Ascending aorta (tissue), 2 donors: ENCODE measurements around the gene SSH2. TPM values are rescaled to one million over a fixed set of nuclear protein-coding genes. Genes with fewer than 3 reads are reported as not detected.
"Not testable (repeated sequence)": the region's sequence is repeated elsewhere in the genome, so short reads cannot be mapped to it uniquely, and the experiment has no call there.

Experiments used
- DNase-seq, 2 donors: peaks; one replicate each; pipeline ENCODE4 v3.0.0-alpha.2; 2019; ENCODE audit warnings: low spot score in 2 of 2
- H3K27ac ChIP-seq, 2 donors: fragments of 200-600 bp; sonication (generic); one replicate each; pipeline ENCODE4 v1.5.1; 2016 to 2017; ENCODE audit warnings: mild to moderate bottlenecking in 1 of 2
- H3K27me3 ChIP-seq: fragments of 200-600 bp; sonication (generic); one replicate; pipeline ENCODE4 v1.5.1; 2017
- H3K36me3 ChIP-seq, 2 donors: fragments of 200-600 bp; sonication (generic); one replicate each; pipeline ENCODE4 v1.5.1; 2016
- H3K4me1 ChIP-seq, 2 donors: fragments of 200-600 bp; sonication (generic); one replicate each; pipeline ENCODE4 v1.5.1; 2016 to 2017; ENCODE audit warnings: mild to moderate bottlenecking in 1 of 2
- H3K4me3 ChIP-seq, 2 donors: fragments of 200-600 bp; sonication (generic); one replicate each; pipeline ENCODE4 v1.5.1; 2016 to 2017; ENCODE audit warnings: mild to moderate bottlenecking in 1 of 2
- H3K9me3 ChIP-seq, 2 donors: fragments of 200-600 bp; sonication (generic); one replicate each; pipeline ENCODE4 v1.5.1; 2016
- intact Hi-C: fragments of 100-400 bp; cut with DNase I; formaldehyde crosslinking; loops from one replicate; pipeline ENCODE4 v1.15.1; 2023
- total RNA-seq: library from RNA; depleted of rRNA; stranded (reverse); fragments of >200 nt; gene quantifications from one replicate; pipeline ENCODE4 v1.1.0, GENCODE V29; 2016
- TF ChIP-seq, protein P1 (sequence below), 3 experiments: fragments of 200-600 bp in 2 of 3; fragments of 450-650 bp in 1 of 3; sonication (generic) in 2 of 3; IDR thresholded peaks; one replicate each; pipeline ENCODE4 v1.5.1; 2016 to 2019; ENCODE audit warnings: antibody characterized with exemption in 3 of 3, mild to moderate bottlenecking in 1 of 3, moderate library complexity in 1 of 3

The SSH2 gene
- total RNA-seq, 1 donor from 2014 or later = 7.9 TPM

DNA sequence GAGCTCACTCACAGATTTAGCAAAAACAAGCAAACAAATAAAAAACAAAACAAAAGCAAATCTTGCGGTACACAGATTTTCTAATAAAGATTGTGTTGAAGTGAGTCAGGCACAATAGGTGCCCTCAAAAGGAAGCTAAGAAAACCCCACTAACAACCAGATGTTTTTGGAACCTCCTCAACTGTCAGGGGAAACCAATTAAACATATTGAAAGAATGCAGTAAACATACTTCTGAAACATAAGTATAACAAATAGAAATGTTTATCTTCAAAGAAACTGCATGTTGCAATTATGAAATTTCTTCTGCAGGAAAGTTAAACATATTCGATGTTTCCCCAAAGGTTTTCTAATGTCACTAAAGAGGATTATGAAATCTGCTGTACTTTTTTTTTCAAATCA is 196.9 kb downstream of the SSH2 start:
- Histone ChIP-seq H3K4me1 (no peaks in the 10 kb centered on the region), H3K27ac (no peak overlapping the region), H3K9me3 (peaks cover 3 to 4% of the 10 kb centered on the region in 2 donors), H3K27me3 (no peaks in the 10 kb centered on the region), H3K36me3 (no peaks in the 10 kb centered on the region), H3K4me3 (no peak overlapping the region)
- TF ChIP-seq, protein P1, sequence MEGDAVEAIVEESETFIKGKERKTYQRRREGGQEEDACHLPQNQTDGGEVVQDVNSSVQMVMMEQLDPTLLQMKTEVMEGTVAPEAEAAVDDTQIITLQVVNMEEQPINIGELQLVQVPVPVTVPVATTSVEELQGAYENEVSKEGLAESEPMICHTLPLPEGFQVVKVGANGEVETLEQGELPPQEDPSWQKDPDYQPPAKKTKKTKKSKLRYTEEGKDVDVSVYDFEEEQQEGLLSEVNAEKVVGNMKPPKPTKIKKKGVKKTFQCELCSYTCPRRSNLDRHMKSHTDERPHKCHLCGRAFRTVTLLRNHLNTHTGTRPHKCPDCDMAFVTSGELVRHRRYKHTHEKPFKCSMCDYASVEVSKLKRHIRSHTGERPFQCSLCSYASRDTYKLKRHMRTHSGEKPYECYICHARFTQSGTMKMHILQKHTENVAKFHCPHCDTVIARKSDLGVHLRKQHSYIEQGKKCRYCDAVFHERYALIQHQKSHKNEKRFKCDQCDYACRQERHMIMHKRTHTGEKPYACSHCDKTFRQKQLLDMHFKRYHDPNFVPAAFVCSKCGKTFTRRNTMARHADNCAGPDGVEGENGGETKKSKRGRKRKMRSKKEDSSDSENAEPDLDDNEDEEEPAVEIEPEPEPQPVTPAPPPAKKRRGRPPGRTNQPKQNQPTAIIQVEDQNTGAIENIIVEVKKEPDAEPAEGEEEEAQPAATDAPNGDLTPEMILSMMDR (IDR thresholded peaks at IDR 0.05) = no peak
- intact Hi-C loops = no loop called here
- no peak for DNase-seq

DNA sequence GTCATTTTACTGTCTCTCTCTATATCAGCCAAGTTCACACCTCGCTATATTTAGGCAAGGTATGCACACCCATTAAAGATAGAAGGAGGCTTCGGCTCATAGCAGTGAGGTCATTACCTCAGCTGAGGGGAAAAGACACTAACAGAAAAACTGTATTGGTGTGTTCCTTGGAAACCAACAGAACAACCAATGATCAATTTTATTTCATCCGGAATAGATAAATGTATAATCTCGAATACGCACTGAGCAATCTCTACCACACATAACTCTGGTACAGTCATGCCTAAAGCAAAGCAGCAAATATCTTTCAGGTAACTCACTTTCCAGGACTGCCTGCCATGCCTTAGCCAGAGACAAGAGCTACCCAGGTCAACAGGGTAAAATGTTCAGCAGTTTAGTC is 197.4 kb downstream of the SSH2 start:
- Histone ChIP-seq H3K9me3 (peaks cover 4% of the 10 kb centered on the region in 2 donors), H3K27me3 (no peaks in the 10 kb centered on the region), H3K4me3 (no peak overlapping the region), H3K4me1 (no peaks in the 10 kb centered on the region), H3K36me3 (no peaks in the 10 kb centered on the region), H3K27ac (no peak overlapping the region)
- intact Hi-C loops = no loop called here
- TF ChIP-seq, protein P1 (IDR thresholded peaks at IDR 0.05) = no peak
- DNase-seq = no peak

DNA sequence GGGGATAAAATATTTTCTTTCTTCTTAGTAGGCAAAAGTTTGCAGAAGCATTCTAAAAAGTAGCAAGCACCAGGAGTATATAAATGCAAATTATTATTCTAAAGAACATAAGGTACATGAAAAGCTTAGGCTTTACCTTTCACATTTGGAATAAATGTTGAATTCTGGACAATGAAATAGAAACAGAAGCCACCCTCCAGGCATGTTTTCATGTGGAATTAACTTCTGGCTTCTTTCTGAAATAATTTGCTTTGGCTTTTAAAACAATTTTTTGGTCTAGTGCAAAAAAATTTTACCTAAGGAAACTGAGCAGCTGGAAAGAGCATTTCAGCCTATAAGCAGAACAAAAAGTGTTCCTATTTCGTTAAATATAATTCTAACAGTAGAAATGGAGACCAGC is 197.8 kb downstream of the SSH2 start:
- H3K4me3 ChIP-seq = no peak overlapping the region
- intact Hi-C loops = no loop called here
- TF ChIP-seq, protein P1 (IDR thresholded peaks at IDR 0.05) = no peak
- peaks cover 4% of the 10 kb centered on the region in 2 donors for H3K9me3 ChIP-seq
- H3K4me1 ChIP-seq = no peaks in the 10 kb centered on the region
- no peak for DNase-seq
- no peaks in the 10 kb centered on the region for H3K36me3 ChIP-seq
- H3K27ac ChIP-seq = no peak overlapping the region
- no peaks in the 10 kb centered on the region for H3K27me3 ChIP-seq

DNA sequence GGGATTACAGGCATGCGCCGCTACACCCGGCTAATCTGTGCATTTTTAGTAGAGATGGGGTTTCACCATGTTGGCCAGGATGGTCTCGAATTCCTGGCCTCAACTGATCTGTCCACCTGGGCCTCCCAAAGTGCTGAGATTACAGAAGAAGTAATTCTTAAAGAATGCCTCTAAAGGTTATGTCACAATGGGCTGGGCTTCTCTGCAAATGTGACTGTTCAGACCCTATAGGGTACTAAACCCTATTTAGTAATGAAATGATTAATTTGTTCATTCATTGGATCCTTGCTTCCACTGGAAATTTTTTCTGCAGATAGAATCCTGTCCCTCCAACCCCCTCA is 198.5 kb downstream of the SSH2 start:
- Histone ChIP-seq H3K4me3 (no peak overlapping the region), H3K9me3 (peaks cover 4% of the 10 kb centered on the region in 2 donors), H3K27me3 (no peaks in the 10 kb centered on the region), H3K4me1 (no peaks in the 10 kb centered on the region), H3K36me3 (no peaks in the 10 kb centered on the region), H3K27ac (no peak overlapping the region)
- intact Hi-C loops = no loop called here
- DNase-seq = no peak
- TF ChIP-seq, protein P1 (IDR thresholded peaks at IDR 0.05) = no peak

DNA sequence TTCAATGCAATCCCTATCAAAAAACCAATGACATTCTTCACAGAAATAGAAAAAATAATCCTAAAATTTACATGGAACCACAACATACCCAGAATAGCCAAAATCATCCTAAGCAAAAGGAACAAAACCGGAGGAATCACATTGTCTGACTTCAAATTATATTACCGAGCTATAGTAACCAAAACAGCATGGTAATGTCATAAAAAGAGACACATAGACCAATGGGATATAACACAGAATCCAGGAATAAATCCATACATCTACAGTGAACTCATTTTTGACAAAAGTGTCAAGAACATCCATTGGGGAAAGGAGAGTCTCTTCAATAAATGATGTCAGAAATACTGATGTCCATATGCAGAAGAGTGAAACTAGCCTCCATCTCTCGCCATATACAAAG is 201.5 kb downstream of the SSH2 start:
- intact Hi-C loops = no loop called here
- no peak overlapping the region for H3K4me3 ChIP-seq
- no peaks in the 10 kb centered on the region for H3K27me3 ChIP-seq
- peaks cover 4% of the 10 kb centered on the region in 2 donors for H3K9me3 ChIP-seq
- no peaks in the 10 kb centered on the region for H3K36me3 ChIP-seq
- H3K27ac ChIP-seq = no peak overlapping the region
- TF ChIP-seq, protein P1 (IDR thresholded peaks at IDR 0.05) = no peak
- DNase-seq = no peak
- H3K4me1 ChIP-seq = no peaks in the 10 kb centered on the region

DNA sequence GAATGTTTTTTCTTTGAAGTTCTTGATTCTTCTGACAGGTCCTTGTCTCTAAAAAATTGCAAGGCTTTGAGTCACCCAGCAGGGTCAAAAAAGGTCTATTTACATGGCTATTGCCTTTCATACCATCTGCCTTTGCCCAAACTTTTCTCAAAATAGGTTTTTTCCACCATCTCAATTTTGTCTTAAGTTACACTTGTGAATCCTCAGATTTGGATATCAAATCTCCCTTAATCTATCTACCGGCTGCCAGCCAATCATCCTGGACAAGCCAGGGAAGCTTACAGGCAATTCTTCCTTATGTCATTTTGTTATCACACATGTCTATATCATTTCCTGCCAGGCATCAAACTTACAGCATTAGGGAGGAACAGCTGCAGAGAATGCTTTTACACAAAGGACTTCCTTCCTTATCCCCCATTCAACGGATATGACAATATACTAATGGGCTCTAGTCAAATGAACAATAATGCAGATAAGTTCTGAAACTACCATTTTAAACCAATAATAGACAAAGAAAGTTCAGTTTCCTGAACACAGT is 203.2 kb downstream of the SSH2 start:
- TF ChIP-seq, protein P1 (IDR thresholded peaks at IDR 0.05) = no peak
- Histone ChIP-seq H3K27ac (peak overlapping the region in 1 of 2 donors; percentile 30), H3K36me3 (no peaks in the 10 kb centered on the region), H3K4me1 (no peaks in the 10 kb centered on the region), H3K9me3 (peaks cover 4% of the 10 kb centered on the region in 2 donors), H3K27me3 (no peaks in the 10 kb centered on the region), H3K4me3 (no peak overlapping the region)
- intact Hi-C loops = no loop called here
- DNase-seq = no peak

DNA sequence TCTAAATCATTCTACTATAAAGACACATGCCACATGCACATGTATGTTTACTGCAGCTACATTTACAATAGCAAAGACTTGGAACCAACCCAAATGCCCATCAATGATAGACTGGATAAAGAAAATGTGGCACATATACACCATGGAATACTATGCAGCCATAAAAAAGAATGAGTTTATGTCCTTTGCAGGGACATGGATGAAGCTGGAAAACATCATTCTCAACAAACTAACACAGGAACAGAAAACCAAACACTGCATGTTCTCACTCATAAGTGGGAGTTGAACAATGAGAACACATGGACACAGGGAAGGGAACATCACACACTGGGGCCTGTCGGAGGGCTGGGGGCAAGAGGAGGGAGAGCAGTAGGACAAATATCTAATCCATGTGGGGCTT is 204.6 kb downstream of the SSH2 start:
- DNase-seq, H3K4me1 ChIP-seq, H3K9me3 ChIP-seq, H3K27me3 ChIP-seq, H3K36me3 ChIP-seq, intact Hi-C loops, H3K27ac ChIP-seq, H3K4me3 ChIP-seq: not testable (repeated sequence)
